VCaP (cell line): Measurements from ENCODE around the gene ERG.
A peak's percentile ranks its signal among the peaks of the same experiment; 100 is the strongest.

Source experiments
- H3K27ac ChIP-seq: fragments of 450-650 bp; 2 replicates; pipeline ENCODE4 v1.5.1; 2017
- CTCF ChIP-seq: fragments of 450-650 bp; conservative IDR thresholded peaks from 2 replicates; pipeline ENCODE4 v1.5.1; 2017; ENCODE audit warnings: mild to moderate bottlenecking, moderate library complexity

The ERG gene

GRCh38 chr21:38396325-38396724 is 102.0 kb downstream of the ERG start:
- no peak overlapping the region; the same call in 1 of the 2 replicates for H3K27ac ChIP-seq
- no peak for TF ChIP-seq CTCF

- H3K27ac ChIP-seq: no peak overlapping the region; the same call in 1 of the 2 replicates
- no peak for TF ChIP-seq CTCF
Observed at GRCh38 chr21:38395581-38395980, 102.7 kb downstream of the ERG start.

GRCh38 chr21:38392661-38393060 is 105.6 kb downstream of the ERG start:
- TF ChIP-seq CTCF: no peak
- H3K27ac ChIP-seq: peak overlapping the region; percentile 24; the same call in 1 of the 2 replicates

- H3K27ac ChIP-seq: peak overlapping the region; percentile 24
- no peak for TF ChIP-seq CTCF
Observed at GRCh38 chr21:38389896-38390295, 108.4 kb downstream of the ERG start.

GRCh38 chr21:38389354-38389676 is 109.0 kb downstream of the ERG start:
- H3K27ac ChIP-seq: peak overlapping the region; percentile 24
- no peak for TF ChIP-seq CTCF

- peak overlapping the region; percentile 24 for H3K27ac ChIP-seq
- TF ChIP-seq CTCF: no peak
Observed at GRCh38 chr21:38388647-38389353, 109.5 kb downstream of the ERG start.

- H3K27ac ChIP-seq: peak overlapping the region; percentile 24; the same call in 1 of the 2 replicates
- TF ChIP-seq CTCF: no peak
Observed at GRCh38 chr21:38388203-38388602, 110.1 kb downstream of the ERG start.
